ENCODE results near the gene CLEC2D.
"Not testable (repeated sequence)": the region's sequence is repeated elsewhere in the genome, so short reads cannot be mapped to it uniquely, and the experiment has no call there.

The CLEC2D gene

GRCh38 chr12:9707864-9708808, 38.6 kb downstream of the CLEC2D start:
- in situ Hi-C loops (cut with MboI; ENCODE audit: low sequenced_read_pairs, unreplicated experiment), result no loop called here
- no peak for DNase-seq (ENCODE audit: low spot score)
- peak; percentile 63 for TF ChIP-seq CTCF (IDR thresholded peaks at IDR 0.05; ENCODE audit: borderline replicate concordance, control extremely low read depth, extremely low read depth, insufficient read depth, missing control alignments)

- no peak for TF ChIP-seq CTCF (IDR thresholded peaks at IDR 0.05; ENCODE audit: borderline replicate concordance, control extremely low read depth, extremely low read depth, insufficient read depth, missing control alignments)
- in situ Hi-C loops (cut with MboI; ENCODE audit: low sequenced_read_pairs, unreplicated experiment), result no loop called here
Measured at GRCh38 chr12:9708853-9709252, 39.3 kb downstream of the CLEC2D start.

GRCh38 chr12:9710584-9711375, 41.3 kb downstream of the CLEC2D start:
- no peak for TF ChIP-seq CTCF (IDR thresholded peaks at IDR 0.05; ENCODE audit: borderline replicate concordance, control extremely low read depth, extremely low read depth, insufficient read depth, missing control alignments)
- DNase-seq (ENCODE audit: low spot score), result no peak
- in situ Hi-C loops (cut with MboI; ENCODE audit: low sequenced_read_pairs, unreplicated experiment), result no loop called here

More at GRCh38 chr12:9708853-9709252, 39.3 kb downstream of the CLEC2D start:
- no peak for DNase-seq (ENCODE audit: low spot score)

- no peak for TF ChIP-seq CTCF (IDR thresholded peaks at IDR 0.05; ENCODE audit: borderline replicate concordance, control extremely low read depth, extremely low read depth, insufficient read depth, missing control alignments)
- DNase-seq (ENCODE audit: low spot score), result no peak
- in situ Hi-C loops (cut with MboI; ENCODE audit: low sequenced_read_pairs, unreplicated experiment), result no loop called here
Measured at GRCh38 chr12:9711664-9712063, 42.2 kb downstream of the CLEC2D start.

GRCh38 chr12:9713032-9713558, 43.6 kb downstream of the CLEC2D start:
- DNase-seq (ENCODE audit: low spot score); in situ Hi-C loops (cut with MboI; ENCODE audit: low sequenced_read_pairs, unreplicated experiment): not testable (repeated sequence)

GRCh38 chr12:9717070-9717925, 47.8 kb downstream of the CLEC2D start:
- in situ Hi-C loops (cut with MboI; ENCODE audit: low sequenced_read_pairs, unreplicated experiment), result no loop called here
- DNase-seq (ENCODE audit: low spot score), result no peak
- no peak for TF ChIP-seq CTCF (IDR thresholded peaks at IDR 0.05; ENCODE audit: borderline replicate concordance, control extremely low read depth, extremely low read depth, insufficient read depth, missing control alignments)

Data from GM13976 (cell line).